Endothelial cell (in vitro differentiated cells): ENCODE measurements around the gene CDIP1. TPM values are rescaled to one million over a fixed set of nuclear protein-coding genes. Genes with fewer than 3 reads are reported as not detected.

ENCODE experiments used
- DNase-seq: peaks from one replicate; pipeline ENCODE4 v3.0.0; 2021; ENCODE audit warnings: low spot score
- H3K27ac Mint-ChIP-seq: one replicate; pipeline ENCODE4 v1.8.0; 2021; ENCODE audit warnings: mixed read lengths, inconsistent platforms; ENCODE audit not compliant: unreplicated experiment
- H3K27me3 Mint-ChIP-seq: one replicate; pipeline ENCODE4 v1.8.0; 2021; ENCODE audit warnings: mild to moderate bottlenecking, moderate library complexity, mixed read lengths, inconsistent platforms; ENCODE audit not compliant: unreplicated experiment
- H3K36me3 Mint-ChIP-seq: one replicate; pipeline ENCODE4 v1.8.0; 2021; ENCODE audit warnings: mild to moderate bottlenecking, low read depth, mixed read lengths, inconsistent platforms; ENCODE audit not compliant: unreplicated experiment
- H3K4me1 Mint-ChIP-seq: one replicate; pipeline ENCODE4 v1.8.0; 2021; ENCODE audit warnings: mild to moderate bottlenecking, mixed read lengths, inconsistent platforms; ENCODE audit not compliant: unreplicated experiment
- H3K4me3 Mint-ChIP-seq: one replicate; pipeline ENCODE4 v1.8.0; 2021; ENCODE audit warnings: mild to moderate bottlenecking, mixed read lengths, inconsistent platforms; ENCODE audit not compliant: unreplicated experiment
- H3K9me3 Mint-ChIP-seq: one replicate; pipeline ENCODE4 v1.8.0; 2021; ENCODE audit warnings: mixed read lengths, inconsistent platforms; ENCODE audit not compliant: unreplicated experiment
- total RNA-seq: library from RNA; stranded (reverse); fragmentation: NEBNext Ultra II Directional; extraction: Animal tissue kit (Norgen Biotek cat#: 25700); gene quantifications from one replicate; pipeline ENCODE4 v1.2.1, GENCODE V29; 2021; ENCODE audit not compliant: unreplicated experiment
- TF ChIP-seq, protein P1 (sequence below): fragments of 200-600 bp; sonication (generic); IDR thresholded peaks from one replicate; pipeline ENCODE4 v1.5.0; 2021; ENCODE audit warnings: antibody characterized with exemption; ENCODE audit not compliant: unreplicated experiment

Gene CDIP1
- total RNA-seq, 1 donor from 2014 or later = 25.6 TPM

DNA sequence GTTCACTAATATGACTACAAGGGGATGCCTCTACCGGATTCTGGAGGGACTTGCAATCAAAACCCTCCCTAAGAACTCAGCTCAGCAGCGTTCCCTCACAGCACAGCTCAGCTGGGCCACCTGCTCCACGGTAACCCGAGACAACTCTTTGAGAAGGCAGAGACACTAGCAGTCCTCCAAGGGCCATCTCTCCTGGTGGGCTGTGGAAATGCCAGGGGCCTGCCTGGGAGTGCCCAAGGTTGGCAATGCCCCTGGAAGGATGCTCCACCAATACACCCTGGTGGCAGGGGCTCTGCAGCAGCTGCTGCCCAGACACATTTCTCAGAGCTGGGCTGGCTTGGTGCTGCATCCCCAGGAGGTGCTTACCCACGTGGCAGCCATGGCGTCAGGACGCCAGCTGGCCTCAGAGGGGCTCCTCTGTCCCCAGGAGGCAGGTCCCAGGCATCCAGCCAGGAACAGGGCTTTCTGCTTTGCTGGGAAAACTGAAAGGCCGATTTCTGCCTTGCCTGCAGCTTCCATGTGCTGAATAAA, 16.5 kb downstream of the CDIP1 start:
- TF ChIP-seq, protein P1, sequence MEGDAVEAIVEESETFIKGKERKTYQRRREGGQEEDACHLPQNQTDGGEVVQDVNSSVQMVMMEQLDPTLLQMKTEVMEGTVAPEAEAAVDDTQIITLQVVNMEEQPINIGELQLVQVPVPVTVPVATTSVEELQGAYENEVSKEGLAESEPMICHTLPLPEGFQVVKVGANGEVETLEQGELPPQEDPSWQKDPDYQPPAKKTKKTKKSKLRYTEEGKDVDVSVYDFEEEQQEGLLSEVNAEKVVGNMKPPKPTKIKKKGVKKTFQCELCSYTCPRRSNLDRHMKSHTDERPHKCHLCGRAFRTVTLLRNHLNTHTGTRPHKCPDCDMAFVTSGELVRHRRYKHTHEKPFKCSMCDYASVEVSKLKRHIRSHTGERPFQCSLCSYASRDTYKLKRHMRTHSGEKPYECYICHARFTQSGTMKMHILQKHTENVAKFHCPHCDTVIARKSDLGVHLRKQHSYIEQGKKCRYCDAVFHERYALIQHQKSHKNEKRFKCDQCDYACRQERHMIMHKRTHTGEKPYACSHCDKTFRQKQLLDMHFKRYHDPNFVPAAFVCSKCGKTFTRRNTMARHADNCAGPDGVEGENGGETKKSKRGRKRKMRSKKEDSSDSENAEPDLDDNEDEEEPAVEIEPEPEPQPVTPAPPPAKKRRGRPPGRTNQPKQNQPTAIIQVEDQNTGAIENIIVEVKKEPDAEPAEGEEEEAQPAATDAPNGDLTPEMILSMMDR = no peak
- Mint-ChIP-seq H3K27me3 (peaks cover 11% of the 10 kb centered on the region), H3K9me3 (no peaks in the 10 kb centered on the region), H3K36me3 (peaks cover 4% of the 10 kb centered on the region), H3K4me3 (no peak overlapping the region), H3K4me1 (peaks cover 6% of the 10 kb centered on the region), H3K27ac (no peak overlapping the region)
- no peak for DNase-seq

DNA sequence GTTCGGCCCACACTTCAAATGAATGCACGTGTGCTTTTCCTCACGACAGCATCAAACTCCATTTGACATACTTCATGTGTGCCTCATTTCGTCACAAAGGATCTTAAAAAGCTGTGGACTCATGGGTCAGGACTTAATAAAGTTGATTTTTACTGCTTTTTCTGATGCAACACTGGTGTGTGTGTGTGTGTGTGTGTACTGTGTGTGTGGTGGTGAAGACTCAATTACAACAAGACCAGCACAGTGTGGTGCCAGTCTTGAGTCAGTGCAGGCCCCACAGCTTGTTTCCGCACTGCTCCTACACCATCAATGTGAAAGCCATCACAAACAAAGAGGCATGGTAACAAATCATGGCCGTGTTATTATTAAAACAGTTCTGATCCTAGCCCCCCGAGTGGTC, 17.7 kb downstream of the CDIP1 start:
- H3K4me1 Mint-ChIP-seq = peaks cover 9% of the 10 kb centered on the region

DNA sequence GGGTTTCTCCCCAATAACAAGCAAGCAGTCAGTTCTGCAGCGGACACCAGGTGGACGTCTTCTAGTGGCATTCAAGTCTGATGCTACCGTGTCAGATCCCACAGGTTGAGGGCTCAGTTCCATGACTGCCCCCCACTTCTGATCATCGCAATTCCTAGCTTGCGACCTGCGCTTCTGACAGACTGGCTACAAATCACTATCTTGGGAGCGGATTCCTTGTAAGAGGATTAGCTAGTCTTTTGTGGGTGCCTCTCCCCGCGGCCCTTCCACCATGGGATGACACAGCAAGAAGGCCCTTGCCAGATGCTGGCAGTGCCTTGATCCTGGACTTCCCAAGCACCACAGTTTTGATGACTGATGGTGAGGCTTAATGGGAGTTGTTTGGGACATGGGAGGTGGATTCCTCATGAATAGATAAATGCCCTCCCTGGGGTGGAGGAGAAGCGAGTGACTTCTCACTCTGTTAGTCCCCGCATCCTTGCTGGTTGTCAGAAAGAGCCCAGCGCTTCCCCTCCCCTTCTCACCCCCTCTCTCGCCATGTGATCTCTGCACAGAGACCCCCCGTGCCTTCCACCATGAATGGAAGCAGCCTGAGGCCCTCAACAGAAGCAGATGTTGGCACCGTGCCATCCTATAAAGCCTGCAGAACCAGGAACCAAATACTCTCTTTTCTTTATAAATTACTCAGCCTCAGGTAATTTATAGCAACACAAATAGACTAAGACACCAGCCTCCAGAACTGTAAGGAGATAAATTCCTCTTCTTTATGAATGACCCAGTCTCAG, 19.1 kb downstream of the CDIP1 start:
- Mint-ChIP-seq H3K36me3 (peaks cover 3% of the 10 kb centered on the region), H3K9me3 (no peaks in the 10 kb centered on the region), H3K4me3 (no peak overlapping the region), H3K4me1 (peaks cover 21% of the 10 kb centered on the region), H3K27me3 (peaks cover 17% of the 10 kb centered on the region), H3K27ac (no peak overlapping the region)
- TF ChIP-seq, protein P1 = no peak
- no peak for DNase-seq

More for the DNA sequence above, 17.7 kb downstream of the CDIP1 start:
- H3K36me3 Mint-ChIP-seq = peaks cover 4% of the 10 kb centered on the region
- DNase-seq = no peak
- H3K9me3 Mint-ChIP-seq = no peaks in the 10 kb centered on the region
- peaks cover 11% of the 10 kb centered on the region for H3K27me3 Mint-ChIP-seq
- H3K4me3 Mint-ChIP-seq = no peak overlapping the region
- H3K27ac Mint-ChIP-seq = no peak overlapping the region
- TF ChIP-seq, protein P1 = no peak

DNA sequence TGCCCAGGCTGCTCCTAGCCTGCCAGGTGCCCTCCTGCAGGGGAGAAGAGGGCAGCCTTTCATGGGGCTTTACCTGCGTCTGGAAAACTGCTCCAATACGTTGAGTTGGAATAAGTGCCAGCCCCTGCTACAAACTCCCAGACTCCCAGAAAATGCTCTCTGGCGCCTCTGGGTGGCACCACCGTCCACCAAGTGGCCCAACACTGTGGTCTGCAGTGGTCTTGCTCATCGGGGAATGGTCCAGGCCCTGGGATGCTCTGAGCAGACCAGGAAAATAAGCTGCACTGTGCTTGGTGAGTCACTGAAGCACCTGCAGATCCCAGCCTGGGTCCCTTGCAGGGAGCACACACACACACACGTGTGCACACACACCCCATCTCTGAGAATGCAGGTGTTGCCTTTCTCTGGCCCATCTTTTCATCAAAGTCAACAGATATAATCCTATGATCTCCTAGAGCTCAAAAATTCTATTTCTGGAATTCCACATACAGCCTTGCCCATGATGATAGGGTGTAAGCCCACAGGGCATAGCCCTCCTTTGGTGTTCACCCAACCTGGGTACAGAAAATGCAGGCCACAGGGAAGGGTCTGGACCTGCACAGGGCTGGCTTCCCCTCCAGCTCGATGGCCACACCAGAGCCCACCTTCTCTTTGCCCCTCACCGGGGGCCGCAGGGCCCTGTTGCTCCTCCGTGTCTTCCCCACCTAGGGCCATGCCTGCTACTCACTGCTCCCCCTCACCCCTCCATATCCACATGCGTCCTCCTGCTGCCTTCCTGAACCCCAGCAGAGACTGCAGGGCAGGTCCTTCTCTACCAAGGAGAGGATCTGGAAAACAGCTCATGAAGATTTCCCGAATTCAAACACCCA, 20.5 kb downstream of the CDIP1 start:
- no peak overlapping the region for H3K4me3 Mint-ChIP-seq
- TF ChIP-seq, protein P1 = peak; percentile 36
- H3K4me1 Mint-ChIP-seq = peaks cover 21% of the 10 kb centered on the region
- no peak overlapping the region for H3K27ac Mint-ChIP-seq
- H3K36me3 Mint-ChIP-seq = no peaks in the 10 kb centered on the region
- H3K9me3 Mint-ChIP-seq = no peaks in the 10 kb centered on the region
- peak; percentile 57 for DNase-seq
- H3K27me3 Mint-ChIP-seq = peaks cover 17% of the 10 kb centered on the region
